GM12874 (cell line): Measurements from ENCODE around the gene SUFU.

Source experiments
- CTCF ChIP-seq: IDR thresholded peaks from 2 replicates; pipeline ENCODE4 v1.5.1; 2011; ENCODE audit warnings: low read depth, mild to moderate bottlenecking, control low read depth, low read length, moderate library complexity; ENCODE audit not compliant: insufficient read depth

Gene SUFU

DNA sequence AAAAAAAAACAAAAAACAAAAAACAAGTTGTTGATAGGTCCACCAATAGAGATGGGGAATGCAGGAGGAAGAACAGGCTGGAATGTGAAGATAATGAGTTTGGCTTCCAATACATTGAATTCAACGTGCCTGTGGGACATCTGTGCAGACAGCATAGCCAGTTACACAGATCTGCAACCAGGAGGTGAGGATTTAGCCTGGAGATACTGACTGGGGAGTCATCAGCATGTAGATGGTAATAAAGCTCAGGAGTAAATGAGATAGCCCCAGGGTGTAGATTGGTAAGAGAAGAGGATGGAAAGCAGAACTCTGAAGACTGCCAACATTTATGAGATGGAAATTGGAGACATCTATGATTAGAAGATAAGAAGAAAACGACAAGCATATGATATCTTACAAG is 135.8 kb downstream of the SUFU start:
- TF ChIP-seq CTCF = no peak

- no peak for TF ChIP-seq CTCF
Measured at GRCh38 chr10:102641402-102641801, 137.6 kb downstream of the SUFU start.

DNA sequence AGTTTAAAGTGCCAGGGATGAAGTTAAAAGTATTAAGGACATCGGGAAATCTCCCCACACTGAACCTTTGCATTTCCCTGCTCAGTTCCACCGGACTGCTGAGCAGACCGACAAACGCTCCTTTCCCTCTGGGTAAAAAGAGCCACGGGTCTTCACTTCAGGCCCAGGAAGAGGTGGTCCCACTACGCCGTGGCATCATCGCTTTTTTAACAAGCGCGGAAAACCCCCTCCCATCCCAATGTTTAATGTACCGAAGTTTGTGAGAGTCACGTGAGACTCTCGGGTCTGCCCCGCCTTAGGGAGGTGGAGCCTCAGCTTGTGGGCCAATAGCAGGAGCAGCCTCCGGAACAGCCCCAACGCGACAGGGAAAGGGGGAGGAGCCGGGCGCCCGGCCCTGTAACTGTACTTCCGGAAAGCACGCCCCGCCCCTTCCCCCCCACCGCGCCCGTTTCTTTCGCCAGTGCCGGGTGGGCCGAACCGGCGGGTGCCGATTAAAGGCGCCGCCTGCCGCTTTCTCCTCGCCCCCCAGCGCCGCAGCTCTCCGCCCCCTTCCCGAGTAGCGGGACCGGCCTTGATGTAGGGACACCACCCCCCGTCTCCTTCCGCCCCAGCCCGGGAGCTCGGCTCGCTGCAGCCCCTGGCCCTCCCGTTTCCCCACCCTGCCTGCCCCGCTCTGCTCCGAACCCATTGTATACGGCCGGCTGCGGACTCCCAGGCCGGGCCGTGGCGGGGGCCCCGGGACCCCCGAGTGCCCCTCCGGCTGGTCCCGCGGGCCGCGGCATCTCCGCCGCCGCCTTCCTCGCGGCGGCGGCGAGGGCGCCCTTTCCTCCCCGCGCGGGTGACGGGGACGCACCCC is 138.3 kb downstream of the SUFU start:
- no peak for TF ChIP-seq CTCF

DNA sequence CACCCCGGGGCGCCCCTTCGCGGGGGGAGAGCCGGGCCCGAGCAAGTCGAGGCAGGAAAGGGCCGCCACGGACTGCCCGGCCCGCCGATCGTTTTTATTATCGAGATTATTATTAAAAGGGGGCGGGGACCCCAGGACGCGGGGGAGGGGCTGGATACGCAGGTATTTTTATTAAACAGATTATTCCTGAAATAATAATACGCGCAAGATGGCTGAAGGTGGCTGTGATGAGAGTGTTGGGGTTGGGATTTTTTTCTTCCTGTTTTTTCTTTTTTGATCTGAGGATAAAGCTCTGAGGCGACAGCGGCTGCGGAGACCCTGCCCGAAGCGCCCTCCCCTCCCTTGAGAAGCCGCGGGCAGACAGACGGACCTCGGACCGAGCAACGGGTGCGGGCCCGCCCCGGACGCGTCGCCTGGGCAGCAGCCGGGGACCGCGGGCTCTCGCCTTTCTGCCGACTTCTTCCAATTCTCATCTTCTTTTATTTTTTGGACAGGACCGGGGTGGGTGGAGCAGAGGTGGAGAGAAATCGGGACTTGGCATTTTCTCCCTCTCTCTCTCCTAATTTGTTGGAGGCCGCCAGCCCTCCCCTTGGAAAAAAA is 139.1 kb downstream of the SUFU start:
- TF ChIP-seq CTCF = no peak

DNA sequence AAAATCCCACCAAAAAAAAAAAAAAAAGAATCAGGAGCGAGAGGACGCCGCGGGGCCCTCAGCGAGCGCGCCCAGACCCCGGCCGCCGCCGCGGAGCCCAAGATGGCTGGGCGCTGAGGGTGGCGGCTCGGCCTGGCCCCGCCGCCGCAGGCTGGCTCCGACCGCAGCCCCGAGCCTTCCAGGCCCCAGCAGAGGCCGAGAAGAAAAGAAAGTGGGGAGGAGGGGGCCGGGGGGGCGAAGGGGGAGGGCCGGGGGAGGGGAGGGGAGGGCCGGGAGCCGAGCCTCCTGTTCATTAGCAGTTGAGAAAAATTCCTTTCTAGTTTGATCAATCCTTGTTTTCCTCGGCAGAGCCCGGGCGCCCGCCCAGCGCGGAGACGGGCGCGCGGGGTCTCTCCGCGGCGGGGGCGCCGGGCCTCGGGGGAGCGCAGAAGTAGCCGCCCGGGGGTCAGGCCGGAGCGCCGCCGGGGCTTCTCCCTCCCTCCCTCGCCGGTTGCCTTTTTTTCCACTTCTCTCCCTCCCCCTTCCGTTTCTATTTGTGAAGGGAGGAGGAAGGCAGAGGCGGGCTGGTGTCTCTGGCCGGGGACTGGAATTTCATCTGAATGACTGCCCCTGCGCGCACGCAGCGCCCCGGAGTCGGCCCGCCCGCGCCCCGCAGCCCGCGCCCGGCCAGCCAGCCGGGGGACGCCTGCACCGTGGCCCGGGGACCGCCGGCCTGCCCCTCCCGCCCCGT is 139.7 kb downstream of the SUFU start:
- no peak for TF ChIP-seq CTCF

GRCh38 chr10:102644066-102644645 is 140.4 kb downstream of the SUFU start, which contains the start of gene TRIM8:
Gene TRIM8, plus strand, starts transcription at chr10:102644479. Its CDS starts 139 bp downstream, at chr10:102644618.
- no peak for TF ChIP-seq CTCF
